Renal cortical epithelial cell (primary cell): ENCODE data around the gene GTPBP1. TPM values are rescaled to one million over a fixed set of nuclear protein-coding genes. Genes with fewer than 3 reads are reported as not detected.
A peak's percentile ranks its signal among the peaks of the same experiment; 100 is the strongest.

Experiments
- DNase-seq: peaks from one replicate; pipeline ENCODE4 v3.0.0-alpha.2; 2011; ENCODE audit warnings: low read depth
- total RNA-seq: library from RNA; depleted of rRNA; stranded (reverse); fragments of >200 nt; gene quantifications from 2 replicates; pipeline ENCODE4 v1.2.3, GENCODE V29; 2014

GTPBP1 gene
- total RNA-seq, 1 donor from 2014 or later: 54.8 TPM

DNA sequence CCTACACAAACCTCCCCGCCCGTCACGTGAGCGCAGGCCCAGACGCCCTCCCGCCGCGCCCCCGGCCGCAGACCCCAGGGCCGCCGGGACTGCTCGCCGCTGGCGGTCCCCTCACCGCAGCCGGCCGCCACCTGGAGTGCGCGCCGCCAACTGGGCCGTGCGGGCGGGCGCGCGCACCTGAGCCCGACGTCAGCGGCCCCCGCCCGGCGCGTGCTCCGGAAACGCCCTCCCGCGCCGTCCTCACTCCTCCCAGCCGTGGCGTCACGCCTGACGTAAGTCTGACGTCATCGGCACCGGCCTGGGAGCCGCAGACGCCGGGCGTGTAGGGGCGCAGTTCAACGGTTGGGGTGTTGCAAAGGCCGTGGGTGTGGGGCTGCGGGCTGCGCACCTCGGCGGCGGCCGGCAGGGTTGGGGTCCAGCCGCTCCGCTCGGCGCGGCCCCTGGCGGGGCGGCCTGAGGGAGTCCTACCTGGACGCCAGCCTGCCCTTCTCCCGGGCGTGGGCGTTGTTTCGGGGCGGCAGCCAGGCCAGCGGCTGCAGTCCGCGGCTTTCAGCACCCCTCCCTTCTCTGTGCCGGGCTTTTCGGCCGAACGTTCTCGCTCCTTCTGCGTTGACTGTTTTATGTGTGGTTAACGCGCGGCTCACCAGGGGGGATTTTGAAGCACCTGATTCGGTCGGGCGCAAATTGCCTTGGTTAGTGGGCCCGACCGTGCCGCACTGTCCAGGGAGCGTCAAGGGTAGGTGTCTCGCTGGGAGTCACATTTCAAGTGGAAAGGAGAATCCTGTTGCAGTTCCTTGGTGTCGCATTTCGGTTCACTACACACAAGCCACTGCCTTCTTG lies 4.7 kb upstream of the GTPBP1 start, which contains the start of gene JOSD1:
JOSD1 (minus strand) TSS at position 155 of the 840 bp plus-strand sequence. CDS start 956 bp downstream, outside the sequence.
- peak; percentile 66 for DNase-seq

DNA sequence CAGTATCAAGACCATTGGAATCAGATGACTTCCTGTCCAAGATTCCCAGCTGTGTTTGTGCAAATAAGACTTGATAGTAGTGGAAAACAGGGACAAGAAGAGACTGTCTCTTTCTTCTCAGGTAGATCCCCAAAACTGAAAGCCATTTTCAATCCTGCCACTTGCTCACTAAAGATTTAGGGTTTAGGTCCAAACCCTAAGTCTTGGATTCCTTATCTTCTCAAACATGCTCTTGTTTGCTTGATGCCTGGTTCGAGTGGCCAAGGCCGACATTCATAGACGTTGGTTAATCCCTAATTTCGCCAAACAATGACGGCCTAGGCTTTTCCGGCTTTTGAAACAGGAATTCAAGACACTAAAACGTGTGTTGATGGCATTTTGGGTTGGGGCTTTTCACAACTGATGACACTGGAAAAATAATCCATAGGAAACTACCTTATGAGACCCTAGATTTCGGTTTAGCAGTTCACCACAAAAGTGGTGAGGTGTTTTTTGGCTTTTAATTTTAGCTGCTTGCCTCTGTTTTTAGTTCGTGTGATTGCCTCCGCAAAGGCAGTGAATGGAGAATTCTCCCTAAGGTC lies 1.0 kb upstream of the GTPBP1 start:
- DNase-seq: no peak

DNA sequence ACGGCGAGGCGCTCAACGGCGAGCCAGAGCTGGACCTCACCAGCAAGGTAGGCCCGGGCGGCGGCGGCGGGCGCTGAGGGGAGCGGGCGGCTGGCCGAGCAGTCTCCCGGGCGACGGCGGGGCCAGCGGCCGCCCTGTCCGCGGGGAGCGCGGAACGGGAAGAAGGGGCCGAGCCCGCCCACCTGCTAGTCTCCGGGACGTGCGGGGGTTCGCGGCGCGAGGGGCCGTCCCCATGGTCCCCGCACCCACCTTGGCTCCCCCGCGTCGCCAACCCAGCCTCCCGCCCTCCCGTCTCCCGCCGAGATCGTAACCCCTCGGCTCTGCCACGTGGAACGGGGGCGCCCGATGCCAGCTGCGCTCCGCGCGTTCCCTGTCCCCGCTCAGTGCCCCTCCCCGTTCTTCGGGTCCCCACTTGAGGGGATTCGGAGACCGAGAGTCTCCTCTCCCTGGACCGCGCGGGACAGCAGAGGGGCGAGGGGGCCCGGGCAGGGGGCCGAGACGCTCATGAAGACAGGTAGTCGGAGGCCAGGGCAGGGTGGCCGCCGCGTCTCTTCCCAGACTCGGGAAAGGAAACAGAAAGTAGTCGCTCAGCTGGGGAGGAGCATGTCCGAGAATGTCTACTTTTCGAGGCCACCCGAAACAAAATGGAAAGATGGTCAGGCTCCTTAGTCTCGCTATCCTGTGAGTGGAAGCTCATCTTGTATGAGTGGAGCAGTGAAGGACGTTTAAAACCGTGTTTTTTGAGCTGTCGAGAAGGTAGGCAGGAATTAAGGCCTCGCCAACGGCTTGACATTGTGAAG lies 557 bp downstream of the GTPBP1 start:
- DNase-seq: no peak

DNA sequence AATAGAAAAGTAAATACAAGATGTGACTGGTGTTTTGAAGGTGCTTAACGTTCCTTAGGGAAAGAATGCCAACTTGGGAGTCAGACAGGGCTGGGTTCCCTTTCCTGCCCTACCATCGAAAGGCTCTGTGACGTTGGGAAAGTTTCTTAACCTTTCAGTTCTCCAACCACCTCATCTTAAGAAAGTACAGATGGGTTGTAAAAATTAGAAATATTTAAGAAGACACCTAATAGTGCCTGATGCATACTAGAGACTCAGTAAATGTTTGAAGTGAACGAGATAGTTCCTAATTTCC lies 1.1 kb downstream of the GTPBP1 start:
- DNase-seq: peak; percentile 38

DNA sequence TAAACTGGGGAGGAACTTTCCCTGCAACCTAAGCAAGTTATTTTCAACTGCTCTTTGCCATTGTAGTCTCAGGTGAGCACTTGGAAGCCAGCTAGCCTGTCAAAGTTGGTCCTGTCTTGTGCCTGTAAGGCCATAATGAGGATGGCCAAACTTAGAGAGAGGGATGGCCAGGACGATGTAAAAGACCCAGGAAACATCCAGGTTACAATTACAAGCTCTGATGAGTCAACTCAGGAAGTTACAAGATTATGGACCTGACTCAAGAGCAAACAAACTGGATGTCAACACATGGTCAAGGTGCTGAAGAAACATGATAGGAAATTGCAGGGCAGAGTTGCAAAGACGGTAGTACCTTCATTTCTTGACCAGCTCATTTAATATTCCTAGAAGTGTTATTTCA lies 1.6 kb downstream of the GTPBP1 start:
- peak; percentile 85 for DNase-seq

DNA sequence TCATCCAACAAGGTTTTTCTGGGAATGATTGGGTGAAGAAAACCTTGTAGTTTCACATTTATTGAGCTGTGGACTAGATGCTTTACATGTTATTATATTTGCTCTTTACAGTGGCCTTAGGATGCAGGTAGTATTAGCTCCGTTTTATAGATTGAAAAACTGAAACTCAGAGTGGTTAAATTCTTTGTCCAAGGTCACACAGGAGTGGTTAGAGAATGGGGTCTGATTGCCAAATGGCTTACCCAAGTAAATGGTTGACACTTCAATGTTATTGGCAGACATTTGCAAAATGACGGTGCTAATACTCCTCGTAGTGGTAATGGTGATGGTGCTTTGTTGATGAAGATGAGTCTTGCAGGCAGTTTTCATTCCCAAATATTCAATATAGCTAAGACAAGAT lies 2.2 kb downstream of the GTPBP1 start:
- DNase-seq: no peak

DNA sequence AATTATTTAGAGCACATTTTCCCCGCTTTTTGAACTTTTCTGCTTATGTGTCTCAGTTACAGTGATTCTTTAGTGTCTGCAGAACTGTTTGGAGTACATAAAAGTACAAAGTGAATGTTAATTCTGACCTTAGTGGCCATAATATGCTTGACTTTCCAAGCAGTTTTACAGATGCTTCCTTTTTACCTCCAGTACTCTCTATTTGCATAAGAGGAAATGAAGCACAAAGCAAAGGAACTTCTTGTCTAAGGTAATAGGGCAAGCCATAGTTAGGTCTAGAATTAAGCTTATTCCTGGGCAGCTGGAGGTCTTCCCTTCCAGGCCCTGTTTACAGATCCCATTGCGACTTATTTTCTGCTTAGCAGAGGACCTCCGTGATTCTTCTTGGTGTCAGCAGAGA lies 3.6 kb downstream of the GTPBP1 start:
- DNase-seq: no peak

DNA sequence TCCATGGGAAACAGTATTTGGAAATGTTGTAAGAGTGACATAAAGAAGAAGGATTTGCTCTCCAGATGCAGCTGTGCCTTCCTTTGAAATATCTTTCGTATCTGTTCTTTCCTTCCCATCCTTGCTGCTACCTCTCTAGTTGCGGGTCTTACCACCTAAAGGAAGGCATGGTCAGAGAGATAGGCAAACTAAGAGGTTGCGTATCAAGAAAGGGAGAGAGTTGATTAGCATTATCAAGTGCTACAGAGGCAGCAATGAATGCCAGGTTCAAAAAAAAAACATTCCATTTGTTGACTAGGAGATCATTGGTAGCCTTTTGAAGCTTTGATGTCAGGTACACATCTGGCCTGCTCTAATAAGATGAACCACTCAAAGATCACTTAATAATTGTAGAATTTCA lies 4.6 kb downstream of the GTPBP1 start:
- no peak for DNase-seq

DNA sequence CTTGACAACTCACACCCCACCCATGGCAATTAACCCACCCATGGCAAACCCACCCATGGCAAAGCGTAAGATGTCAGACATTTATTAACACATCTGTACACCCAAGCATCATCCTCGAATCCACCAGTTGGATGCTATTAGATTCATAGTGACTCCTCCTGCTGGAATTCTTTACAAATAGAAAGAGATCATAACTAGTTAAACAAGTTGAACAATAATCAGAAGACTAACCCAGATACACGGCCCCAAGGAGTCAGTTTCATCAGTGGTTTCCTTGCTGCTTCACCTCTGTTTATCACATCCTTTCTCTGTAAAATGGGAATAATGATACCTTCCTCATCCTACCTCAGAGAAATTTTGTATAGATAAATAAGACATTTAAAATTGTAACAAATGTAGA lies 5.1 kb downstream of the GTPBP1 start:
- no peak for DNase-seq

DNA sequence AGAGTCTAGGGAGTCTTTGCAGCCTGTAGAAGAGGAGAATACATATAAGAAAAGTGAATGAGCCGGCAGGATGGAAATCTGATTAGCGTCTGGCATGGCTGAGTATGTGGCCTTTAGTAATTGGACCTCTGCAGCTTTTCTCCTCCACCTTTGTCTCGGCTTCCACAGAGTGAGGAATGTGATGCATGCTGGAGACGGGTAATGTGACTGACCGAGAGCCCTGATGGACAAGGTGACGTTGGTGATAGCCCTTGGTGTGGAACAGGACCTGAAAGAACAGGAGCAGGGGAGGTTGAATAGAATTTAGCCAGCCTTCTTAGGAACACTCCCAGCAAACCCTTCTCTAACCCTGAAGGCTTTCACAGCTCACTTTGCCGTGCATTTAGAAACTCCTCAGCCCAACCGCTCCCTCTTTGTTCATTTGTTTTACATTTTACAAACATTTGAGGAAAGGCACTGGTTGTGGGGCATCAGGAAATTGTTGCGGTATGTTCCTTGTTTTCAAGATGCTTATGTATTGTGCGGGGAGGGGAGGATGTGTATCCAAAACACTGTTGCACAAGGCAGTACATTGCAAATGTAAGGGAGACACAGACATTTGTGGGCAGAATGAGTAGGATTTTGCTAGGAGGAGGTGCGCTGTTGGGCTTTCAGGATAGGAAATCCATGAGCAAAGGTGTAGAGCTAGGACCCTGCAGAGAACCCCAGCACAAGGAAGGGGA lies 6.9 kb downstream of the GTPBP1 start:
- no peak for DNase-seq

DNA sequence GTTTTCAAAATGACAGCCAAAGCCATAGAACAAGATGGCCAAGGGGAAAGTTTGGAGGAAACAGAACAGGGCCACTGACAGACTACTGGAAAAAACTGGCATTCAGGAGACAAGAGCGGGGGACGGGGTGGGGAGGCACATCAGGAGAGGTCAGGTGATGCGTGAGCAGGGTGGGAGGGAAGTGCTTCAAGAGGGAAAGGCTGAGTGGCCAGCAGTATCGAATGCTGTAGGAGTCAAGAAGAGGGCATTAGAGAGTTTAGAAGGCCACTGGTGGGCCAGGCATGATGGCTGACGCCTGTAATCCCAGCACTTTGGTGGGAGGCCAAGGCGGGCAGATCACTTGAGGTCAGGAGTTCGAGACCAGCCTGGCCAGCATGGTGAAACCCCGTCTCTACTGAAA lies 8.2 kb downstream of the GTPBP1 start:
- DNase-seq: no peak

DNA sequence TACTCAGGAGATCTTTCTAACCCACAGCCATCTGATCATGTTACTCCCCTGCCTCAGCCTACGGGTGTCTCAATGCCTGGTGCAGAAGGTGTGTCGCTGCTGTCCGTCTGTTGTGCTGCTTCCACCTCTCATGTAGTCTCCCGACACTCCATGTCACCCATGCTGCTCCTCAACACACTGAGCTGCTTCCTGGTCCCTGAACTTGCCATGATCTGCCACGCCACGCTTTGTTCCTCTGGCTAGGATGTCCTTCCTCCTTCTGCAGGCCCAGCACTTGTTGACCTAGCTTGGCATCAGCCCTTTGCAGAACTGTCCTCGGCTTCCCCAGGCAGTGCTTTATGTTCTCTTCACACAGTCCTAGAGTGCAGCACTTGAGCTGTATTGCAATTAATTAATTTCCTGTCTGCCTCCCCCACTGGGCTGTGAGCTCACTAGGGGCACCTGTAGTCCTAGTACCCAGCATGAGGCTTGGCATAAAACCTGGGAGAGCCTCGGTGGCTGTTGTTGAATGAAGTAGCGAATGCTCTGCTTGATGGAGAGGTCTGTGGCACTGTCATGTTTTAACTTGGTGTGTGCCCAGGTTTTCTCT lies 9.5 kb downstream of the GTPBP1 start:
- no peak for DNase-seq

DNA sequence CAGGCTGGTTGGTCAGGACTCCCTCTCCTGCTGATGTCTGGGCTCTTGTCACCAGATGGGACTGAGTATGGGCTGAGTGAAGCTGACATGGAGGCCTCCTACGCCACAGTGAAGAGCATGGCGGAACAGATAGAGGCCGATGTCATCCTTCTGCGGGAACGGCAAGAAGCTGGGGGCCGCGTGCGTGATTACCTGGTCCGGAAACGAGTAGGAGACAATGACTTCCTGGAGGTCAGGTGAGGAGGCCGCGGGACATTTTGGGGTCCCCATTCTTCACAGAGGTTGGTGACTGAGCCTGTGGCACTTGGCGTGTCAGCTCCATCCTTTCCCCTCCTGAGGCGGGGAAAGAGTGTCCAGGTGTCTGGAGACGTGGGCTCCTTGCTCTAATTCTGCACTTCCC lies 10.1 kb downstream of the GTPBP1 start:
- DNase-seq: no peak

DNA sequence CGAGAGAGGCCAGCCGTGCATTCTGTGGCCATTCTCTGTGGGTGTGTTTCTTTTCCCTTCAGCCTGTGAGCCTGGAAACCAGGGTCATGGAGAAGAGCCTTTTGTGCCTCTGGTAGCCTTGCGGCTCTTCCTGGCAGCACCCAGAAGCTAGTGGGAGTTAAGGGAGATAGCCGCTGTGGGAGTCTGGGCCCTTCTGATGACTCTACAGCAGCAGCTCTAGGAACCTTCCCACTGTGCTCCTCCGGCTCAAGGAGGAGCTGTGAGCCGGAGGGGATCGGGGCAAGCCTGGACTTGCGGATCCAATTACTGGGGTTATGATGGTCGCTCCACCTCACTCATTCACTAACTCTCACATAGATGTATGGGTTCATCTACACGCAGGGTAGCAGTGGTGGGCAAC lies 10.5 kb downstream of the GTPBP1 start:
- no peak for DNase-seq

DNA sequence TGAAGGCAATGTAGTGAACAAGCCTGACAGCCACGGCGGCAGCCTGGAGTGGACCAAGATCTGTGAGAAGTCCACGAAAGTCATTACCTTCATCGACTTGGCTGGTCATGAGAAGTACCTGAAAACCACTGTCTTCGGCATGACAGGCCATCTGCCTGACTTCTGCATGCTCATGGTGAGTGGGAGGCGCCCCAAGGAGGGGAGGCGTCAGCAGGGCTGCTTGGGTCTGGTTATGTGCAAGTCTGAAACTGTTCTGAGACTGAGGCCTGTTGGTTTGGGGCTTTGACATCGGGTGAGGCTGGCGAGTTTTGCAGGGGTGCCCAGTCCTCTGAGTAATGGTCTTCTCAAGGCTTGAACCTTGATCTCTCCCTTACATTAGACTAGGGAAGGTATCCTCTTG lies 11.1 kb downstream of the GTPBP1 start:
- no peak for DNase-seq

DNA sequence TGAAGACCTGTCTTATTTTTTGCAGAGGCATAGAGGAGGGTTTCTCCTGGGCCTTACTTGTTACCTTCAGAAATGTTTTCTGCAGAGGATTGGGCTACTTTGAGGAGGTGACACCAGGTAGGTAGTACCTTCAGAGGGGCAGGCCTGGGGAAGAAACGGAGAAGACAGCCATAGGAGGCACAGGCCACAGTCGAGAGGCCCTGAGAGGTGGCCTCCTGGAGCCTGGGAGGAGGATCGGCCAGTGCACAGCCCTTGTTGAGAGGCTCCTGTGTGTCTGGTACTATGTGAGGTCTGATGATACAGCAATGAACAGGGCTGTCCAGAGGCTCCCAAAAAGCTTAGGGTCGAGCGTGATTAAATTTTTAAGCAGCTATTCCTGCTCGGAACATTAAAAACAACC lies 11.5 kb downstream of the GTPBP1 start:
- no peak for DNase-seq

DNA sequence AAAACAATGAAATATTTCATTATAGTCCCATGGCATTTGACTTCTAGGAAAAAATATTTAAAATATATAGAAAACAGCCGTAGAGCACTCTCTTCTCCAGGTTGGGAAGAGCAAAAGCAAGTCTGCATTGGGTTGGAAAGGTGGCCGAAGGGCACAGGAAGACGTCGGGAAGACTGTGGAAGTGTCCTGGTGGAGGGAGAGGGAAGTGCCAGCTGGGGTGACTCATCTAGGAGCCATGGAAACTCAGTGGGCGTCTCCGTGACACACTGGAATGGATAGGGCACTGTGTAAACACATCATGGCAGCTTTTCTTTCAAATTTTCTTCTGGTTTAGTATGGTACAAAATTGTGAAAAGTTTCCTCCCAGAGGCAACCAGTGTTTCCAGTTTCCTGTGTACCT lies 12.7 kb downstream of the GTPBP1 start:
- DNase-seq: peak; percentile 86

DNA sequence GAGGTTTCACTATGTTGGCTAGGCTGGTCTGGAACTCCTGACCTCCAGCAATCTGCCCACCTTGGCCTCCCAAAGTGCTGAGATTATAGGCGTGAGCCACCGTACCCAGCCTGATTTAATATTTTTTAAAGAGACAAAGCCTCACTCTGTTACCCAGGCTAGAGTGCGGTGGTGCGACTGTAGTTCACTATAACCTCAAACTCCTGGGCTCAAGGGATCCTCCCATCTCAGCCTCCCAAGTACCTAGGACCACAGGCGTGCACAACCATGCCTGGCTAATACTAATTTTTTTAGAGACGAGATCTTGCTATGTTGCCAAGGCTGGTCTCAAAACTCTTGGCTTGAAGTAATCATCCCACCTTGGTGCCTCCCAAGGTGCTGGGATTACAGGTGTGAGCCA lies 13.5 kb downstream of the GTPBP1 start:
- DNase-seq: no peak

DNA sequence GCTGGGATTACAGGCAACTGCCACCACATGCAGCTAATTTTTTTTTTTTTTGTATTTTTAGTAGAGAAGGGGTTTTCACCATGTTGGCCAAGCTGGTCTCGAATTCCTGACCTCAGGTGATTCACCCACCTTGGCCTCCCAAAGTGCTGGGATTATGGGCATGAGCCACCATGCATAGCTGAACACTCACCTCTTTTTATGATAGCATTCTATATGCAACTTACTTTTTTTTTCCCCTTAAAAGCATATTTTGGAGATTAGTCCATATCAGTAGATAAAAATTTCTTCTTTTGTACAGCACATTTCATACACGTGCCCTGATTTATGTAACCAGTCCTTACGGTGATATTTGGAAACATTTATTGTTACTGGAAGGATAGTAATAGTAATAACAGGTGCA lies 14.6 kb downstream of the GTPBP1 start:
- no peak for DNase-seq

DNA sequence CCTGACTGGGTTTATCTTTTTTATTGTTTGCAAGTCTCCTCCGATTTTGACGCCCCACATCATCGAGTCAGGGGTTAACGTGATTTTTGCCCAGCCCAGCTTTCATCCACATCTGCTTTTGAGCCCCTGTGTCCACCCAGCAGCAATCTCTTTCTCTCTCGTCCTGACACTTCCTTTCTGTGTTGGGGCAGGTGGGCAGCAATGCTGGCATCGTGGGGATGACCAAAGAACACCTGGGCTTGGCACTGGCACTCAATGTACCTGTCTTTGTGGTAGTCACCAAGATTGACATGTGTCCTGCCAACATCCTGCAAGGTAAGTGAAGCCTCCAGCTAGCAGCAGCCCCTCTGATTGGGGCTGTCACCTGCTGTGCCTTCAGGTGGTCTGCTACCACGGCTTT lies 15.8 kb downstream of the GTPBP1 start:
- DNase-seq: no peak

DNA sequence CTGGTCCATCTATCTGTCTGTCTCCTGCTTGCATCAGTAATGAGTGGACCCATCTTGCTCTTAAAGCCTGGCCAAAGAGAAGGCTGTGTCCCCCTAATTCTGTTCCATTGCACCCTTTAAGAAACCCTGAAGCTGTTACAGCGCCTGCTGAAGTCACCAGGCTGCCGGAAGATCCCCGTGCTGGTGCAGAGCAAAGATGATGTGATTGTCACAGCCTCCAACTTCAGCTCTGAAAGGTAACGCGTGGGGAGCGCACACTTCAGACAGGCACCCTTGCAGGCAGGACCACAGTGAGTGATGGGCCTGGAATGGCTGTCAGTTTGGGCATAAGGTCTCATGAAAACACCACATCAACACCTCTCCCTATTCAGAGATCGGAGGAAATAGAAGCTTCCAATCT lies 18.4 kb downstream of the GTPBP1 start:
- no peak for DNase-seq
